GM04504 (cell line): Measurements from ENCODE around the gene SNRNP27.
"Not testable (repeated sequence)": the region's sequence is repeated elsewhere in the genome, so short reads cannot be mapped to it uniquely, and the experiment has no call there.

Experiments used
- DNase-seq: peaks from one replicate; pipeline ENCODE4 v3.0.0-alpha.2; 2012; ENCODE audit warnings: low read depth

SNRNP27 gene

DNA sequence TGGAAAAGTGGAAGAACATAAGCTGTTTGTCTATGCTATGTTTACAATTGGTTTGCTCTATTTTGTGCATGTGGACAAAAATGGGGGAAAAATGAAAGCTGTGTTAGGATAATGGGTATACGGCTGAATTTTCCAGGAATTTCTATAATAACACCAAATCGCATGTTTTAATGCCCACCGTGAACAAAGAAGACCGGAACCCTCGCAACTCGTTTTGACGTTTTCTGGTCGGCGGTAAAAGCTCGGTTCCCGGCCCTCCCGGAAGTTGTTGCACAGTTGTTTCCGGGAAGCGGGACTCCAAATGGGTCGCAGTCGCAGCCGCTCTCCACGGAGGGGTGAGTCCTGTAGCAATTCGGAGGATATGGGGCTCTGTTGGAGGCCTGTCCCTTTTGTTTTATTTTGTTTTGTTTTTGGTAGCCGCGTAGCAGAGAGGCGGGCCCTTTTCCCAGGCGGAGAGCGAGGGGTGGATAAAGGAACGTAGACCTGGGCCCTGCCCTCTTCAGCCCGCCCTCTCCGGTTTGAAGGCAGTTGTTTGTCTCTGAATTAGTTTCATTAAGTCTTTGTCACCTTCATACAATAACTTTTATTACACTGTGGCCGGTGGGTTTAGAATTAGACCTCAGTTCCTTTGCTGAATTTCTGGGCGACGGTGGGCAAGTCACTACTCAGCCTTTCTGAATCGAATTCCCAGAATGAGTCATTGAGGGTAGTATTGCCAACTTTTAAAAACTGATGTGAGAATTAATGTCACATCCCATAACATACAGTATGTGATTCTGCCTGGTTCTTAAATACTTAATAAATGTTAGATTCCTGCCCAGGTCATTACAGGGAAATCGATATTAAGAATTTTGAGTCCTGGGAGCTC is at the start of gene SNRNP27:
TSS of gene SNRNP27 (plus strand) at position 273 of the 868 bp plus-strand sequence. CDS start at position 302, 29 bp downstream.
- peak; percentile 58 for DNase-seq

GRCh38 chr2:69843993-69844392 is 49.8 kb upstream of the SNRNP27 start:
- DNase-seq, result no peak

- DNase-seq, result no peak
These were observed 49.2 kb upstream of the SNRNP27 start for GRCh38 chr2:69844560-69844959.

DNA sequence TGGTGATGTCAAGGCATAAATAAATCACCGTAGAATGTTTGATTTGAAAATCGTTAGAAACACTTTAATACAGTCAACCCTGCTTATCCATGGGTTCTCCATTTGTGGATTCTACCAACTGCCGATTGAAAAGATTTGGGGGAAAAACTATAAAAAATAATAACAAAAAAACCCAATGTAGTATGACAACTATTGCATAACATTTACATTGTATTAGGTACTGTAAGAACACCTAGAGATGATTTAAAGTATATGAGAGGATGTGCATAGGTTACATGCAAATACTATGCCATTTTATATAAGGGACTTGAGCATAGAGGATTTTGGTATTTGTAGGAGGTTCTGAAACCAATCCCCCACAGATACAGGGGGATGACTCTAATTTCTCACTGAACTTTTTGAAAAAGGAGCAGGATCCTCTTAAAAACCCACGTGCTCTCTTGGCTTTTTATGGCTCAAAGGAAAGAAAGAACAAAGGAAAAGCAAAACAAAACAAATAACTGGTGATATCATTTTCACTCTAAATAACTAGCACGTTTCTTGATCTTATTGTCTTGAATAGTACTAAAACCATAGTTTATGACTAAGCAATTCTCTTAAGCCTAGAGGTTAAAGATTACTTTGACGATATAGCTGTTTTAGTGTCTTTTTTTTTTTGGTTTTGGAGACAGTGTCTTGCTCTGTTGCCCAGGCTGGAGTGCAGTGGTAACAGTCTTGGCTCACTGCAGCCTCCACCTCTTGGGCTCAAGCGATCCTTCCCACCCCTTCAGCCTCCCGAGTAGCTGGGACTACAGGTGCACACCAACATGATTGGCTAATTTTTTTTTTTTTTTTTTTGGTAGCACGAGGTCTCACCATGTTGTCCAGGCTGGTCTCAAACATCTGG is 47.3 kb upstream of the SNRNP27 start:
- DNase-seq, result no peak

DNA sequence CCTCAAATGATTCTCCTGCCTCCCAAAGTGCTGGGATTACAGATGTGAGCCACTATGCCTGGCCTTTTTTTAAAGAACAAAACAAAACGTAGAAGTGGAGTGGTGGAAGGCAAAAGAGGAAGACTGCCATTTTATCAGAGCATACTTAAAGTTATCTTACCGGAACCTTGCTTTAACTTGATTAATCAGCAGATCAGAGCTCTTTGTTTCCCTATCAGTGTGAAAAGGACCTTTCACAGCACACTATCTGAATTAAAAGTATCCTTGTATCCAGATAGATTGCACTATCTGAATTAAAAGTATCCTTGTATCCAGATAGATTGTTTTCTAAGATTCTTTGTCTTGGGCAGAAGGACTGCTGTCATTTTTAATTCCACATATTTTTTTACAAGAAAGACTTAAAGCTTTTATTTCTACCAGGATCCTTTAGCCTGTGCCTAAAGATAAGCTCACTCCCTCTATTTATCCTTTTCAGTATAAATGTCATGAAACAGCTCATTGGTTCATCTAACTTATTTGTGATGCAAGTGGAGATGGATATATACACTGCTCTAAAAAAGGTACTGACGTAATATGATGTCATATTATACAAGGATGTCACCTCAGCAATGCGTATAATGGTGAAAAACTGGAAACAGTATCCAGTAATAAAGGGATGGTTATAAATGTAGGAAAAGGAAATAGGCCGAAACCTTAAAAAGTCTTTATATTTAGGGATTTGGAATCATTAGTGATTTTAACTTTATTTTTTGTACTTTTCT is 46.5 kb upstream of the SNRNP27 start:
- no peak for DNase-seq

DNA sequence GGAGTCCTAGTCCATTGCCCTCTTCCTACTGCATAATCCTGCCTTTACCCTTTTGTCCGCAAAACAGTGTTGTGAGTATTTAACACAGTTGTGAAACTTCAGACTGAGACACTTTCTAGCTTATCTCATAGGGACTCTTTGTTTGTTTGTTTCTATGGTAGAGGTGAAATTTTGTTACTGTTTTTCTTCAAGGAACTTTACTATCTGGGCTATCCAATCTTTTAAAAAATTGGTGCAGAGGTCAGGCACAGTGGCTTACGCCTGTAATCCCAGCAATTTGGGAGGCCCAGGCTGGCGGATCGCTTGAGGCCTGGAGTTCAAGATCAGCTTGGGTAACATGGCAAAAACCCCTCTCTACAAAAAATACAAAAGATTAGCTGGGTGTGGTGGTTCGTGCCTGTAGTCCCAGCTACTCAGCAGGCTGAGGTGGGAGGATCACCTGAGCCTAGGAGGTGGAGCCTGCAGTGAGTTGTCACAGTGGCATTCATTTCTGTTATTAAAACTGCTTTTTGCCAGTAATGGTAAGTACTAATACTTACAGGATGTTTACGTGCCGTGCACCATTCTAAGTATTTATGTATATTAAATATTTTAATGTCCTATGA is 45.5 kb upstream of the SNRNP27 start:
- DNase-seq, result no peak

GRCh38 chr2:69858261-69858660 is 35.5 kb upstream of the SNRNP27 start:
- DNase-seq, result no peak

DNA sequence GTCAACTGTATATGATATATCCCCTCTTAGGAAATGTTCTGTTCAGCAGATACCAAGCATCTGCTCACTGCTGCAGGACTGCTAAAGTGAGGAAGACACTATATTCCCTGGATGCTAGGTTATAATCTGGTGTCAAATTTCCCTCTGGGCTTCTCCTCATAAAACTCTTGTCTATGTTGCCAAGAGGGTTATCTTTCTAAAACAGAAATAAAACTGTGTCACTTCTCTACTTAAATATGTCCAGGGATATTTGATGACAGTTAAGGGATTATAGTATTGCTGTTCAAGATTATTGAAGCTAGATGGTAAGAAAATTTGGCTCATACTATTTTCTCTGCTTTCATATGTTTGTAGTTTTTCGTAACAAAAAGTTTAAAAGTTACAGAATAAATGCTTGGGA is 30.5 kb upstream of the SNRNP27 start:
- DNase-seq, result no peak

DNA sequence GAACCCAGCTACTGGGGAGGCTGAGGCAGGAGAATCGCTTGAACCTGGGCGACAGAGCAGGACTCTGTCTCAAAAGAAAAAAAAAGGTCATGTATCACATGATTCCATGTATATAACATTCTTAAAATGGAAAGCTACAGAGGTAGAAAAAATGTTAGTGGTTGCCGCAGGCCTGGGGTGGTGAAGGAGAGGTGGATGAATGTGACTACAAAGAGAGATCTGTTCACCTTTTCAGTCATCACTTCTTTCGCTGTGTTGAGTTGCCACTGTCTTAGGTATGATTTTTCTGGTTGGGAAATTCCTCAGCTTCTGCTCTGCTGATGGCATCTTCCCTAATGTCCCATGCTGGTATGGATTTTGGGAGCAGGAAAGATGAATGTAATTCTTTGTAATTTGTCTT is 5.3 kb upstream of the SNRNP27 start:
- no peak for DNase-seq

GRCh38 chr2:69889302-69889701 is 4.5 kb upstream of the SNRNP27 start:
- no peak for DNase-seq

GRCh38 chr2:69890881-69891280 is 2.9 kb upstream of the SNRNP27 start:
- no peak for DNase-seq

DNA sequence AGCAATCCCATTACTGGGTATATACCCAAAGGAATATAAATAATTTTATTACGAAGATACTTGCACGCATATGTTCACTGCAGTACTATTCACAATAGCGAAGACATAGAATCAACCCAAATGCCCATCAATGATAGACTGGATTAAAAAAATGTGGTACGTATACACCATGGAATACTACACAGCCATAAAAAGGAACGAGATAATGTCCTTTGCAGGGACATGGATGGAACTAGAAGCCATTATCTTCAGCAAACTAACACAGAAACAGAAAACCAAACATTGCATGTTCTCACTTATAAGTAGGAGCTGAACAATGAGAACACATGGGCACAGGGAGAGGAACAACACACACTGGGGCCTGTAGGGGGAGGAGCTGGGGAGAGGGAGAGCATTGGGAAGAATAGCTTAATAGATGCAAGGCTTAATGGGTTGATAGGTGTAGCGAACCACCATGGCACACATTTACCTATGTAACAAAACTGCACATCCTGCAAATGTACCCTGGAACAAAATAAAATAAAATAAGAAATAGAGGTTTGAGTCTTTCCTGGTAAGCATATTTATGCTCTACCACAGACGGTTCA is 825 bp upstream of the SNRNP27 start:
- DNase-seq, result not testable (repeated sequence)

- not testable (repeated sequence) for DNase-seq
These were observed 981 bp downstream of the SNRNP27 start for GRCh38 chr2:69894737-69895136.

DNA sequence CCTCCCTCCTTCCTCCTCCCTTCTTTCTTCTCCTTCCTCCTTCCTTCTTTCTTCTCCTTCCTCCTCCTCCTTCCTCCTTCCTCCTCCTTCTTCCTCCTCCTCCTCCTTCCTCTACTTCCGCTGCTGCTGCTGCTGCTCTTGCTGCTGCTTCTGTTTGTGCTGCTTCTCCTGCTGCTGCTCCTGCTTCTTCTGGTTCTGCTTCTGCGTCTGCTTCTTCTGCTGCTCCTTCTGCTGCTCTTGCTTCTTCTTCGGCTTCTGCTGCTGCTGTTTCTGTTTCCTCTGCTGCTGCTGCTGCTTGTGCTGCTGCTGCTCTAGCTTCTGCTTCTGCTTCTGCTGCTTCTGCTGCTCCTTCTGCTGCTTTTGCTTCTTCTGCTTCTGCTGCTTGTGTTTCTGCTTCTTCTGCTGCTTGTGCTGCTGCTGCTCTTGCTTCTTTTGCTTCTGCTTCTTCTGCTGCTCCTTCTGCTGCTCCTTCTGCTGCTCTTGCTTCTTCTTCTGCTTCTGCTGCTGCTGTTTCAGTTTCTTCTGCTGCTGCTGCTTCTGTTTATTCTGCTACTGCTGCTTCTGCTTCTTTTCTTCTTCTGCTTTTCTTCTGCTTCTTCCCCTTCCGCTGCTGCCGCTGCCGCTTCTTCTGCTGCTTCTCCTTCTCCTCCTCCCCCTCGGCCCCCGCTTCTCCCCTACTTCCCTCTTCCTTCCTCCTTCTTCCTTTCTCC is 8.6 kb downstream of the SNRNP27 start:
- no peak for DNase-seq

GRCh38 chr2:69907216-69907615 is 13.5 kb downstream of the SNRNP27 start:
- no peak for DNase-seq

DNA sequence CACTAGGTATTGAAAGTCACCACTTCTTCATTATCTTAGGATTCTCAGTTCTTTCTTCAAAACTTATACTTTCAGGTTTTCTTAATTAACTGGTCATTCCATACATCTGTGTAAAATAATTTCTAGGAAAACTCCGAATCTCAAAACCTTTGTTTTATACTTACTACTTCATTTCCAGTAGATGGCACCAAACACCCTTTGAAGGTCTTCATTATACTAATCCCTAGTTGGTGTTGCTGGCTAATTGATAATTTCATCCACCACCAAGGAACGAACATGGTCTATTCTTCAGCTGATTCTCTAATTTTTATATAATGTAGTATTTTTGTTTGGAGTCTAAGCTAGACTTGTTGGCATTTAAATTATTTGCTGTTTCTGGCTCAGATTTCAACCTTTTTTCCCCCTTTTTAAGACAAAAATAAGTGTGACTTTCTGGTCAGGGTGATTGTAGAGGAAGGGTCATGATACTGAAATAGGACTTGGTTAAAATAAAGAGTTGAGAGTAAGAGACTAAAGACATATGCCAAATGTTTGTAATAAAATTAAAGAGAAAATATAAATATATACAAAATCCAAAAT is 18.3 kb downstream of the SNRNP27 start:
- peak; percentile 36 for DNase-seq

DNA sequence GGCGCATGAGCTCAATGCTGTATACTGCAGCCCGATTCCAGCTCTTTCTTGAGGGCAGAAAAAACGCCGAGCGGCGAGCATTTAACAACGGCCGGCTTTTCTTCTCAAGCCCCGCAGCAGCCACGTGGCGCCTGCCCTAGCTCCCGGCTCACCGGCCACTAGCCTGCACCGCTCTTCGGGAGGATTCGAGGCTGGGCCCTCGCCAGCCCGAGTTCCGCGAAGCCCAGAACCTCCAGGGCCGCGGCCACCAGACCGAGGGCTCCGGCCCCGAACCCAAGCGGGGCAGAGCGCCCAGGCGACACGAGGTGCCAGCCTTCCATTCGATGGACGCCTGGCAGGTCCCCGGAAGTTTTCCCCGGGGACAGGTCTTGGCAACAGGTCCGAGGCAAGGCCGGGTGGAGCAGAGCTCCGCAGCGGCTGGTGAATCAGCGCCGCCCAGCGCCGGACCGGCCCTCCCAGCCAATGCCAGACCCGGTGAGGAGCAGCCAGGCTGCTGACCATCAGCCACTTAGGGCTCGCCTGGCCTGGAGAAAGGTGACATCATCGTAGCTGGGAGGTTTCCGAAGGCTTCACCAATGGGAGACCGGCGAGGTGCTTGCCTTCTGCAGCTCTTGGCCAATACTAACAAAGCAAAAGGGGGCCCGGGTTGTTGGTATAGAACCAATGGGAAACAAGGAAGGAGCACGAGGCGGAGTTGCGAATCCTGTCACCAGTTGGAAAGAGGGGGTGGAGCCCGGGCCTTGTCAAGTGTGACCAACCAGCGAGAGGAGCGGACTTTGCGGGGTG is 20.6 kb downstream of the SNRNP27 start:
- peak; percentile 100 for DNase-seq

- DNase-seq, result no peak
These were observed 21.5 kb downstream of the SNRNP27 start, which contains the start of gene MXD1 for GRCh38 chr2:69914950-69915945. MXD1 (plus strand) TSS chr2:69915109; CDS start chr2:69915331, 222 bp downstream.
